ENCODE measurements around the gene DDX10.

- TF ChIP-seq CTCF (IDR thresholded peaks at IDR 0.05; ENCODE audit: insufficient read depth, low read depth, low read length) (no peak), EZH2 (IDR thresholded peaks at IDR 0.05; ENCODE audit: insufficient read depth, low read length) (no peak)
These were observed 131.7 kb downstream of the DDX10 start for GRCh38 chr11:108796551-108796950.
